Measurements from ENCODE around the gene MVB12B. TPM values are rescaled to one million over a fixed set of nuclear protein-coding genes. Genes with fewer than 3 reads are reported as not detected.

The MVB12B gene
- total and polyA plus RNA-seq, 8 donors, result 19.9 to 25.3 (median 22.8) TPM

DNA sequence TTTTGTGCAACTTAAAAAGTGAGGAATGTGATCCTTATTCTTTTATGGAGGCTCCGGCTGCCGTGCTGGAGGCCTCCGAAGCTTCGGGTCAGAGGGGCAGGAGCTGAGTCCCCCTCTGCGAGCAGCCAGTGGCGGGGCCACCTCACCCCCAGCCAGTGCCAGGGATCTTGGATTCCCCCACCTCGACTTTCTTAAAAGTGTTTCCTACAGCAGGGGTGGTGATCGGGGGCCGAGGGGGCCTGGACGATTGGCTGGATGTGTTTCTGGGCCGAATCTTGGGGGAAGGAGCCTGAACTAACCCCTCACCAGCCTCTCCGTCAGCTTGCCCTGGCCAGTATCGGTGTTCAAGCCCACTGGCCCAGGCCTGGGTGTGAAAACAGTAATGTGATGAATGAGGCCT, 194.9 kb downstream of the MVB12B start:
- Histone ChIP-seq H3K4me1 (peaks cover 9 to 57% of the 10 kb centered on the region in 2 donors), H3K27me3 (peaks cover 15 to 70% of the 10 kb centered on the region in 2 donors)

GRCh38 chr9:126521976-126522590, 195.5 kb downstream of the MVB12B start:
- H3K36me3 ChIP-seq, result no peaks in the 10 kb centered on the region
- peaks cover 15 to 67% of the 10 kb centered on the region in 2 donors for H3K27me3 ChIP-seq
- intact Hi-C loops (cut with DNase I), result no loop called here
- peak in 1 of 4 donors; percentile 44 for DNase-seq
- H3K4me3 ChIP-seq, result no peak overlapping the region
- ATAC-seq, result no peak
- H3K27ac ChIP-seq, result no peak overlapping the region
- no peaks in the 10 kb centered on the region for H3K9me3 ChIP-seq
- TF ChIP-seq, protein P1, sequence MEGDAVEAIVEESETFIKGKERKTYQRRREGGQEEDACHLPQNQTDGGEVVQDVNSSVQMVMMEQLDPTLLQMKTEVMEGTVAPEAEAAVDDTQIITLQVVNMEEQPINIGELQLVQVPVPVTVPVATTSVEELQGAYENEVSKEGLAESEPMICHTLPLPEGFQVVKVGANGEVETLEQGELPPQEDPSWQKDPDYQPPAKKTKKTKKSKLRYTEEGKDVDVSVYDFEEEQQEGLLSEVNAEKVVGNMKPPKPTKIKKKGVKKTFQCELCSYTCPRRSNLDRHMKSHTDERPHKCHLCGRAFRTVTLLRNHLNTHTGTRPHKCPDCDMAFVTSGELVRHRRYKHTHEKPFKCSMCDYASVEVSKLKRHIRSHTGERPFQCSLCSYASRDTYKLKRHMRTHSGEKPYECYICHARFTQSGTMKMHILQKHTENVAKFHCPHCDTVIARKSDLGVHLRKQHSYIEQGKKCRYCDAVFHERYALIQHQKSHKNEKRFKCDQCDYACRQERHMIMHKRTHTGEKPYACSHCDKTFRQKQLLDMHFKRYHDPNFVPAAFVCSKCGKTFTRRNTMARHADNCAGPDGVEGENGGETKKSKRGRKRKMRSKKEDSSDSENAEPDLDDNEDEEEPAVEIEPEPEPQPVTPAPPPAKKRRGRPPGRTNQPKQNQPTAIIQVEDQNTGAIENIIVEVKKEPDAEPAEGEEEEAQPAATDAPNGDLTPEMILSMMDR (IDR thresholded peaks at IDR 0.05), result no peak
- peaks cover 8 to 55% of the 10 kb centered on the region in 2 donors for H3K4me1 ChIP-seq

More for the DNA sequence above, 194.9 kb downstream of the MVB12B start:
- peak in 1 of 4 donors; percentile 48 for DNase-seq
- no peaks in the 10 kb centered on the region for H3K9me3 ChIP-seq
- H3K36me3 ChIP-seq, result no peaks in the 10 kb centered on the region
- ATAC-seq, result no peak
- intact Hi-C loops (cut with DNase I), result no loop called here
- H3K4me3 ChIP-seq, result no peak overlapping the region
- no peak overlapping the region for H3K27ac ChIP-seq
- TF ChIP-seq, protein P1 (IDR thresholded peaks at IDR 0.05), result no peak

DNA sequence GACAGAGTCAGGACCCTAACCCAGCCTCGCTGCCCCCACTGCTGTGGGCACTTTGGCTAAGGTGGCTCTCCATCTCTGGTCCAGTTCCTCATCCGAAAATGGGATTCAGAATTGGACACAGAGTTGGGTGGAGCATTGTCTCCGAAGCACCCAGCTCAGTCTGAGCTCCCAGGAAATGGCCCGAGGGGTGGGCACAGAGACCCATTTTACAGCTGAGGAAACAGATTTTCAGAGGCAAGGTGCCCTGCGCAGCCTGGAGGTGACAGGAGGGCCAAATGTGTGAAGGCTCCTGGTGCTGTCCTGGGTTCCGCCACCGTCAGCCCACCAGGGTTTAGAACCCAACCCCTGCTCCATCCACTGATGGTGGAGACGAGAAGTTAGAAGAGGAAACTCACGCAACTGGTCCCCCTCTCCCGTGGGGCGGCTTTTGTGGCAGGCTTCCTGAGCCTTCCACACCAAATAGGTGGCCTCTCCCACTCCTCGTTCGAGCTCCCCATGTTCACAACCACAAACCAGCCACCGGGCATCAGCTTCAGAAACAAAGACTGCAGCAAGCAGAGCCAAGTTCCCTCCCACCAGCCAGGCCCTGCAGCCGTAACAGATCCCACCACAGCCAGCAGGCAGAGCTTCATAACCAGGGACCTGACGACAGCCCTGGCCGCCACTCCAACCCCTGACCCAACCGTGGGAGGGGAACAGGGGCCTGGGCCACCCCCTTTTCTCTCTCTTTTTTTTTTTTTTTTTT, 196.2 kb downstream of the MVB12B start:
- Histone ChIP-seq H3K27me3 (peaks cover 13 to 60% of the 10 kb centered on the region in 2 donors), H3K4me3 (no peak overlapping the region), H3K36me3 (no peaks in the 10 kb centered on the region), H3K9me3 (no peaks in the 10 kb centered on the region), H3K27ac (no peak overlapping the region), H3K4me1 (peaks cover 1 to 48% of the 10 kb centered on the region in 2 donors)
- TF ChIP-seq, protein P1 (IDR thresholded peaks at IDR 0.05), result no peak
- intact Hi-C loops (cut with DNase I), result no loop called here
- DNase-seq, result peak in 2 of 4 donors; percentile 34 to 61
- ATAC-seq, result no peak

GRCh38 chr9:126523611-126524111, 197.0 kb downstream of the MVB12B start:
- H3K36me3 ChIP-seq, result no peaks in the 10 kb centered on the region
- peaks cover 0 to 42% of the 10 kb centered on the region in 2 donors for H3K4me1 ChIP-seq
- peaks cover 4 to 52% of the 10 kb centered on the region in 2 donors for H3K27me3 ChIP-seq
- ATAC-seq (peak; percentile 60), DNase-seq (peak in 1 of 4 donors; percentile 40)
- TF ChIP-seq, protein P1 (IDR thresholded peaks at IDR 0.05), result no peak
- intact Hi-C loops (cut with DNase I), result no loop called here
- H3K9me3 ChIP-seq, result no peaks in the 10 kb centered on the region
- H3K27ac ChIP-seq, result peak overlapping the region in 1 of 2 donors; percentile 75
- H3K4me3 ChIP-seq, result peak overlapping the region in 1 of 2 donors; percentile 15

Measured in left lung (tissue), 10 donors.